Vagina (tissue), 2 donors: ENCODE results near the gene MARF1.

ENCODE experiments used
- POLR2A ChIP-seq, 2 donors: fragments of 450-650 bp; IDR thresholded peaks; one replicate each; pipeline ENCODE4 v1.6.1; 2017; ENCODE audit warnings: antibody characterized with exemption in 2 of 2, mild to moderate bottlenecking in 2 of 2, moderate library complexity in 2 of 2
- POLR2AphosphoS5 ChIP-seq, 2 donors: sonication (generic); formaldehyde crosslinking; IDR thresholded peaks; one replicate each; pipeline ENCODE4 v1.9.0; 2017; ENCODE audit warnings: antibody characterized with exemption in 2 of 2, mild to moderate bottlenecking in 2 of 2, low read depth in 1 of 2; ENCODE audit not compliant: insufficient read depth in 1 of 2
- TF ChIP-seq, protein P1 (sequence below), 3 experiments: fragments of 450-650 bp in 2 of 3; fragments of 200-600 bp in 1 of 3; sonication (generic) in 1 of 3; IDR thresholded peaks; one replicate each; pipeline ENCODE4 v1.5.1; 2017 to 2019; ENCODE audit warnings: antibody characterized with exemption in 3 of 3, mild to moderate bottlenecking in 2 of 3, moderate library complexity in 2 of 3

DNA sequence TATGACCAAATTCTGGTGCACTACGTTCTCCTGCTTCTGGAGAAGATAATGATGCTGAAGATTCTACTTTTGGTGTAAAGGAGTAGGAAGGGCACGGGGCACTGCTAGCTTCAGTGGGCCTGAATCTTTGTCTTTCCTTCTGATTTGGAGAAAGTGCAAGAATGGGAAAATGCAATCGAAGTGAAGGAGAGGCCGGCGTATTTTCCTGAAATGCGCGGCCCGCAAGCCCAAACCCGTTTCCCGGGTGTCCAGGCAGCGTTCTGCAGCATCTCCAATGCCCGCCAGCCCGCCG is 6.7 kb upstream of the MARF1 start:
- no peak for TF ChIP-seq POLR2A (IDR thresholded peaks at IDR 0.05)
- TF ChIP-seq, protein P1, sequence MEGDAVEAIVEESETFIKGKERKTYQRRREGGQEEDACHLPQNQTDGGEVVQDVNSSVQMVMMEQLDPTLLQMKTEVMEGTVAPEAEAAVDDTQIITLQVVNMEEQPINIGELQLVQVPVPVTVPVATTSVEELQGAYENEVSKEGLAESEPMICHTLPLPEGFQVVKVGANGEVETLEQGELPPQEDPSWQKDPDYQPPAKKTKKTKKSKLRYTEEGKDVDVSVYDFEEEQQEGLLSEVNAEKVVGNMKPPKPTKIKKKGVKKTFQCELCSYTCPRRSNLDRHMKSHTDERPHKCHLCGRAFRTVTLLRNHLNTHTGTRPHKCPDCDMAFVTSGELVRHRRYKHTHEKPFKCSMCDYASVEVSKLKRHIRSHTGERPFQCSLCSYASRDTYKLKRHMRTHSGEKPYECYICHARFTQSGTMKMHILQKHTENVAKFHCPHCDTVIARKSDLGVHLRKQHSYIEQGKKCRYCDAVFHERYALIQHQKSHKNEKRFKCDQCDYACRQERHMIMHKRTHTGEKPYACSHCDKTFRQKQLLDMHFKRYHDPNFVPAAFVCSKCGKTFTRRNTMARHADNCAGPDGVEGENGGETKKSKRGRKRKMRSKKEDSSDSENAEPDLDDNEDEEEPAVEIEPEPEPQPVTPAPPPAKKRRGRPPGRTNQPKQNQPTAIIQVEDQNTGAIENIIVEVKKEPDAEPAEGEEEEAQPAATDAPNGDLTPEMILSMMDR (IDR thresholded peaks at IDR 0.05), result no peak
- TF ChIP-seq POLR2AphosphoS5 (IDR thresholded peaks at IDR 0.05; ENCODE audit: insufficient read depth in 1 of 2, low read depth in 1 of 2), result no peak
